Body of pancreas (tissue), 4 donors: Measurements from ENCODE around the gene RRP15. TPM values are rescaled to one million over a fixed set of nuclear protein-coding genes. Genes with fewer than 3 reads are reported as not detected.
A peak's percentile ranks its signal among the peaks of the same experiment; 100 is the strongest.

ENCODE experiments used
- ATAC-seq: fragments of 150-250 bp; one replicate; pipeline ENCODE4 v1.9.1; 2016
- DNase-seq, 4 donors: peaks; one replicate each; pipeline ENCODE4 v3.0.0-alpha.2; 2019
- H3K27ac ChIP-seq, 4 donors: fragments of 200-600 bp; sonication (generic); 1 replicate in 3 of 4; 2 replicates in 1 of 4; pipeline versions ENCODE4 v1.5.1 to v1.6.1; 2016 to 2019; ENCODE audit warnings: mild to moderate bottlenecking in 1 of 4, mixed read lengths in 1 of 4, moderate library complexity in 1 of 4
- H3K27me3 ChIP-seq, 2 donors: fragments of 200-600 bp; sonication (generic); one replicate each; pipeline ENCODE4 v1.6.0; 2016; ENCODE audit warnings: mild to moderate bottlenecking in 1 of 2
- H3K36me3 ChIP-seq, 2 donors: fragments of 200-600 bp; sonication (generic); replicated peaks in 1 of 2; 2 replicates each; pipeline ENCODE4 v1.5.1; 2016; ENCODE audit warnings: low read depth in 2 of 2; ENCODE audit not compliant: insufficient read depth in 1 of 2
- H3K4me1 ChIP-seq: fragments of 200-600 bp; sonication (generic); one replicate; pipeline ENCODE4 v1.6.0; 2016
- H3K4me3 ChIP-seq, 2 donors: fragments of 200-600 bp; sonication (generic); 1 replicate in 1 of 2; 2 replicates in 1 of 2; pipeline ENCODE4 v1.5.1; 2016 to 2019
- H3K9me3 ChIP-seq, 3 donors: fragments of 200-600 bp; sonication (generic); 1 replicate in 2 of 3; 2 replicates in 1 of 3; pipeline ENCODE4 v1.5.1; 2016
- CTCF ChIP-seq, 7 experiments: fragments of 450-650 bp in 4 of 7; fragments of 200-600 bp in 3 of 7; sonication (generic) in 3 of 7; IDR thresholded peaks; one replicate each; pipeline ENCODE4 v1.5.1; 2016 to 2019; ENCODE audit warnings: antibody characterized with exemption in 7 of 7
- POLR2A ChIP-seq, 3 donors: fragments of 450-650 bp; IDR thresholded peaks; one replicate each; pipeline ENCODE4 v1.6.1; 2016; ENCODE audit warnings: antibody characterized with exemption in 3 of 3, mild to moderate bottlenecking in 2 of 3
- WGBS, 2 donors: methylation state at CpG; one replicate each; pipeline ENCODE4 v1.1.5; 2017; 5-methylcytosine and 5-hydroxymethylcytosine counted together
- intact Hi-C: fragments of 100-400 bp; cut with DNase I; formaldehyde crosslinking; loops from one replicate; pipeline ENCODE4 v1.15.1; 2023
- total RNA-seq, 2 donors: library from RNA; depleted of rRNA; stranded (reverse); fragments of >200 nt; gene quantifications; one replicate each; pipeline ENCODE4 v1.1.0, GENCODE V29; 2016

RRP15 gene
- total RNA-seq, 2 donors from 2014 or later, result 2.6 to 7.9 TPM

GRCh38 chr1:218273762-218274479 lies 11.2 kb upstream of the RRP15 start:
- intact Hi-C loops, result no loop called here
- Histone ChIP-seq H3K27ac (no peak overlapping the region), H3K27me3 (no peaks in the 10 kb centered on the region), H3K4me1 (no peaks in the 10 kb centered on the region), H3K36me3 (no peaks in the 10 kb centered on the region), H3K4me3 (no peak overlapping the region), H3K9me3 (no peaks in the 10 kb centered on the region)
- ATAC-seq, result no peak
- TF ChIP-seq CTCF (IDR thresholded peaks at IDR 0.05), result no peak
- no peak for TF ChIP-seq POLR2A (IDR thresholded peaks at IDR 0.05)
- no peak for DNase-seq
- 41 to 50% methylated on average over 3 of the region's 3 CpGs for WGBS, 2 donors

- WGBS, 2 donors, result 59 to 71% methylated on average over 2 of the region's 2 CpGs
- ATAC-seq (no peak), DNase-seq (no peak)
- intact Hi-C loops, result no loop called here
- H3K4me1 ChIP-seq, result no peaks in the 10 kb centered on the region
- no peaks in the 10 kb centered on the region for H3K36me3 ChIP-seq
- H3K27me3 ChIP-seq, result no peaks in the 10 kb centered on the region
- TF ChIP-seq CTCF (IDR thresholded peaks at IDR 0.05), result no peak
- TF ChIP-seq POLR2A (IDR thresholded peaks at IDR 0.05), result no peak
- H3K9me3 ChIP-seq, result no peaks in the 10 kb centered on the region
- H3K27ac ChIP-seq, result no peak overlapping the region
- no peak overlapping the region for H3K4me3 ChIP-seq
Measured at GRCh38 chr1:218274511-218274910, 10.6 kb upstream of the RRP15 start.

- H3K27ac ChIP-seq, result no peak overlapping the region
- H3K4me3 ChIP-seq, result no peak overlapping the region
- ATAC-seq, result no peak
- intact Hi-C loops, result no loop called here
- no peaks in the 10 kb centered on the region for H3K27me3 ChIP-seq
- H3K9me3 ChIP-seq, result no peaks in the 10 kb centered on the region
- WGBS, 2 donors, result 57 to 70% methylated on average over 2 of the region's 2 CpGs
- H3K36me3 ChIP-seq, result no peaks in the 10 kb centered on the region
- no peaks in the 10 kb centered on the region for H3K4me1 ChIP-seq
- DNase-seq, result no peak
- TF ChIP-seq POLR2A (IDR thresholded peaks at IDR 0.05) (no peak), CTCF (IDR thresholded peaks at IDR 0.05) (no peak)
Measured at GRCh38 chr1:218275823-218276222, 9.3 kb upstream of the RRP15 start.

GRCh38 chr1:218281285-218281684 lies 3.8 kb upstream of the RRP15 start:
- Histone ChIP-seq H3K27me3 (no peaks in the 10 kb centered on the region), H3K27ac (no peak overlapping the region), H3K4me3 (no peak overlapping the region), H3K4me1 (peaks cover 11% of the 10 kb centered on the region), H3K36me3 (no peaks in the 10 kb centered on the region), H3K9me3 (no peaks in the 10 kb centered on the region)
- DNase-seq, result no peak
- ATAC-seq, result no peak
- WGBS, 2 donors, result 76 to 79% methylated on average over 4 of the region's 4 CpGs
- intact Hi-C loops, result no loop called here
- TF ChIP-seq CTCF (IDR thresholded peaks at IDR 0.05), result no peak
- no peak for TF ChIP-seq POLR2A (IDR thresholded peaks at IDR 0.05)

GRCh38 chr1:218284377-218284916 lies 646 bp upstream of the RRP15 start:
- Histone ChIP-seq H3K36me3 (no peaks in the 10 kb centered on the region), H3K4me3 (peak overlapping the region; percentile 52 to 83), H3K4me1 (peaks cover 22% of the 10 kb centered on the region), H3K27me3 (no peaks in the 10 kb centered on the region), H3K27ac (peak overlapping the region; percentile 47 to 77 (median 66)), H3K9me3 (no peaks in the 10 kb centered on the region)
- WGBS, 2 donors, result 3 to 13% methylated on average over 10 to 26 of the region's 26 CpGs
- TF ChIP-seq CTCF (IDR thresholded peaks at IDR 0.05), result no peak
- TF ChIP-seq POLR2A (IDR thresholded peaks at IDR 0.05), result no peak
- DNase-seq (no peak), ATAC-seq (peak; percentile 26)
- intact Hi-C loops, result no loop called here
